Uterus (tissue), 2 donors: ENCODE measurements around the gene GRID2.

ENCODE experiments used
- CTCF ChIP-seq, 4 experiments: fragments of 200-600 bp in 2 of 4; fragments of 450-650 bp in 2 of 4; sonication (generic) in 2 of 4; IDR thresholded peaks; one replicate each; pipeline ENCODE4 v1.5.1; 2016 to 2019; ENCODE audit warnings: antibody characterized with exemption in 4 of 4, mild to moderate bottlenecking in 2 of 4, moderate library complexity in 1 of 4
- POLR2A ChIP-seq, 2 donors: fragments of 450-650 bp; IDR thresholded peaks; one replicate each; pipeline ENCODE4 v1.6.1; 2016; ENCODE audit warnings: antibody characterized with exemption in 2 of 2, mild to moderate bottlenecking in 1 of 2, moderate library complexity in 1 of 2

GRCh38 chr4:93407493-93408275 lies 1103.9 kb downstream of the GRID2 start:
- TF ChIP-seq POLR2A (IDR thresholded peaks at IDR 0.05) = no peak
- TF ChIP-seq CTCF (IDR thresholded peaks at IDR 0.05) = no peak
